Motor neuron (in vitro differentiated cells): ENCODE data around the gene SPI1. TPM values are rescaled to one million over a fixed set of nuclear protein-coding genes. Genes with fewer than 3 reads are reported as not detected.

Experiments
- ATAC-seq, 8 experiments: fragments of 200-7000 bp; cut with Tn5 transposase; replicated peaks in 6 of 8; 2 replicates each; pipeline ENCODE4 v1.8.0; 2021; ENCODE audit warnings: mild to moderate bottlenecking in 8 of 8, moderate library complexity in 8 of 8
- H3K27ac ChIP-seq, 2 donors: fragments of 250-450 bp; sonication (Bioruptor Pico); 2 replicates each; pipeline ENCODE4 v1.9.0; 2021; ENCODE audit warnings: antibody characterized with exemption in 2 of 2, mild to moderate bottlenecking in 2 of 2, moderate library complexity in 1 of 2
- H3K4me1 ChIP-seq, 2 donors: fragments of 250-450 bp; sonication (Bioruptor Pico); replicated peaks in 1 of 2; 2 replicates each; pipeline ENCODE4 v1.6.1; 2021; ENCODE audit warnings: antibody characterized with exemption in 2 of 2, mild to moderate bottlenecking in 2 of 2, moderate library complexity in 1 of 2
- H3K4me3 ChIP-seq, 5 donors: fragments of 250-450 bp; sonication (Bioruptor Pico); 2 replicates each; pipeline ENCODE4 v1.9.0; 2021; ENCODE audit warnings: antibody characterized with exemption in 5 of 5, mild to moderate bottlenecking in 5 of 5, moderate library complexity in 4 of 5
- WGBS, 10 experiments: fragments of 450-650 bp; shearing (Covaris generic); methylation state at CpG; one replicate each; pipeline ENCODE4 v1.0.0; 2022; 5-methylcytosine and 5-hydroxymethylcytosine counted together
- in situ Hi-C, 9 experiments: fragments of 400-800 bp; cut with MboI; loops; one replicate each; pipeline ENCODE4 v1.15.0; 2021; ENCODE audit warnings: low sequenced_read_pairs in 9 of 9, low pct_unique_long_range_greater_than_20kb in 2 of 9; ENCODE audit not compliant: unreplicated experiment in 9 of 9
- total RNA-seq, 8 experiments: library from RNA; unstranded; fragments of 300-600 nt; gene quantifications; 2 replicates each; pipeline versions ENCODE4 v1.2.3 to v1.2.4, GENCODE V29; 2022

The SPI1 gene
- total RNA-seq, 8 experiments from 2014 or later, result 0.18 to 0.85 (median 0.44) TPM; not detected in 2

DNA sequence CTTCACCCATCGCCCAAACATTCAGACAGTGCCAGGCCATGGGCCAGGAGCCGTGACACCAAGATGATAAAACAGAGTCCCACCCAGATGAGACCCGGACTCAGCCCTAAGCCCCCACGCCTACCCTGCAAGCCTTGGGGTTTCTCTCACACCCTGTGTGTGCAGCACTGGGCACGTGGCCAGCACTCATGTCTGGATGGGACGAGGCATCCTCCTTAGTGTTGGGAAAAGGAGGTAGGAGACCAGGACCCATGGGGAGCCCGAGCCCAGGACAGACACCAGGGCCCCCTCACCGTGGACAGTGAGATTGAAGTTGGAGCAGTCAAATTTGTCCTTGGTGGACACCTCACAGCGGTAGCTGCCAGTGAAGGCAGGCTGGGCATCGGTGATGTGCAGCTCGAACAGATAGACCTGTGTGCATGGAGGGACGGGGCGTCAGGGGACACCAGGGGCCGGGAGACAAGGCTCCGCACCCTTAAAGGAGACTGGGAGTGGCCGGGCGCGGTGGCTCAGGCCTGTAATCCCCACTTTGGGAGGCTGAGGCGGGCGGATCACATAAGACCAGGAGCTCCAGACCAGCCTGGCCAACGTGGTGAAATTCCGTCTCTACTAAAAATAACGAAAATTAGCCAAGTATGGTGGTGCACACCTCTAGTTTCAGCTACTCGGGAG, 30.1 kb downstream of the SPI1 start:
- 50 to 100% (median 86%) methylated on average over 1 to 6 of the region's 24 CpGs; no CpG with 5 or more reads in 7 of the 10 experiments for WGBS, 10 experiments

DNA sequence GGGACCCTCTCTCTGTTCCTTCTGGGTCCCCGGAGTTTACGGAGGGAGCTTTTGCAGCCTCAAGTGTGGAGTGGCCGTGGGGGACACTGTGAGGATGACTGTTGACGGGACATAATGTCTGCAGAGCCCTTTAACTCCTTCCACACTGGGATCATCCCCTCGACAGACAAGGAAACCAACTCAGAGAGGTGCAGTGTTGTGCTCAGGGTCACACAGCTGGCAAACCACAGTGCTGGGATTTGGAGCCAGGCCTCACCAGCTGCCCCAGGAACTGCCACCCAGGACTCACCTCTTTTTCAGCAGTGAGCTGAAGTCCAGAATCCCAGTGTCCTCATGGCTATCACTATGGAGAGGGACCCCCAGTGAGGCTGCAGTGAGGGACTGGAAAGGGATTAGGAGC, 31.2 kb downstream of the SPI1 start:
- ATAC-seq, result no peak
- Histone ChIP-seq H3K4me1 (peaks cover 5 to 6% of the 10 kb centered on the region in 2 donors), H3K4me3 (no peak overlapping the region), H3K27ac (no peak overlapping the region)
- in situ Hi-C loops, result no loop called here
- WGBS, 10 experiments, result 0 to 69% methylated on average over 1 to 4 of the region's 5 CpGs; no CpG with 5 or more reads in 8 of the 10 experiments

More for the DNA sequence above, 30.1 kb downstream of the SPI1 start:
- ATAC-seq, result no peak
- in situ Hi-C loops, result no loop called here
- Histone ChIP-seq H3K4me1 (peaks cover 5 to 6% of the 10 kb centered on the region in 2 donors), H3K27ac (no peak overlapping the region), H3K4me3 (no peak overlapping the region)

DNA sequence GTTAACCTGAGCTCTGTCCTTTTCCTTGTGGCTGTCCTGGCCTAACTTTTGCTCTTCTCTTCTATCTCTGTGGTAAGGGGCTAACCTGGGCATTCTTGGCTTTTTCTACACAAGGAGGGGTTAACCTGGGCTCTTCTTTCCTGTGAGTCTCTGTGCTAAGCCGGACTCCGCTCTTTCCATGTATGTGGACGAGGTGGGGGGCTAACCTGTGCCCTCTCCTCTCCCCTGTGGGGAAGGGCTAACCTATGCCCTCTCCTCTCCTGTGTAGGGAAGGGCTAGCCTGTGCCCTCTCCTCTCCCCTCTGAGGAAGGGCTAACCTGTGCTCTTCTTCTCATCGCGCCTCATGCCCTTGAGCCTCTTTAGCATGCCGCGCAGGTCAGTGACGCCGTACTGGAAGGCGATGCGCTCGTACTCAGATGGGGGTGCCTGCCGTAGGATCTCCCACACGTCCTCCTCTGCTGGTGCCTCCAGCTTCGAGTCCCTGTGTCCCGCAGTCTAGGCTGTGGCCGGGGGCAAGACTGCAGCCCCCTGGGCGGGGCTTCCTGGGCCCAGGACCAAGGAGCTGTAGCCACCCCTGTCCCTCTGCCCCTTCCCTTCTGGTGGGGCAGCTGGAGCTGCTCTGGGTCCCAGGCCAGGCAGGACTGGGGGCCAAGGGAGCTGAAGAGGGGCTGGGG, 32.3 kb downstream of the SPI1 start:
- WGBS, 10 experiments, result 76 to 100% (median 82%) methylated on average over 2 to 12 of the region's 18 CpGs; no CpG with 5 or more reads in 5 of the 10 experiments
- in situ Hi-C loops, result no loop called here
- no peak overlapping the region for H3K4me3 ChIP-seq
- H3K4me1 ChIP-seq, result peaks cover 6 to 11% of the 10 kb centered on the region in 2 donors
- no peak overlapping the region for H3K27ac ChIP-seq
- no peak for ATAC-seq

DNA sequence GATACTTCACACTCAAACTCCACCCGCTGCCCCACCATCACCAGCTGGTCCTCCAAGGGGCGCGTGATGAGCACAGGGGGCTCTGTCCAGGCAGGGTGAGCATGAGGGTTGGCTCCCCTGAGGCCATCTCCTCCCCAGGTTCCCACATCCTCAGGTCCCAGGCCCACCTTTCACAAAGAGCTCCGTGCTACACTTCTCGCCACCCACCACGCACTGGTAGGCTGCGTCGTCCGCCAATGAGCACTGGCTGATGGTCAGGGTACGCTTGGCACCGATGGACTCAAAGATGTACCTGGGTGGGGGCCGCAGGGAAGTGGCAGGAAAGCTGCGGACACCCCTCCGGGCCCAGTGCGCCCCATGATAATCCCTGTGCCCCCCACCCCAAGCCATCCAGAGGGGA, 35.5 kb downstream of the SPI1 start:
- H3K27ac ChIP-seq, result no peak overlapping the region
- WGBS, 10 experiments, result 73 to 100% (median 100%) methylated on average over 1 to 7 of the region's 15 CpGs; no CpG with 5 or more reads in 5 of the 10 experiments
- in situ Hi-C loops, result no loop called here
- ATAC-seq, result no peak
- no peak overlapping the region for H3K4me3 ChIP-seq
- peaks cover 0 to 6% of the 10 kb centered on the region in 2 donors for H3K4me1 ChIP-seq

DNA sequence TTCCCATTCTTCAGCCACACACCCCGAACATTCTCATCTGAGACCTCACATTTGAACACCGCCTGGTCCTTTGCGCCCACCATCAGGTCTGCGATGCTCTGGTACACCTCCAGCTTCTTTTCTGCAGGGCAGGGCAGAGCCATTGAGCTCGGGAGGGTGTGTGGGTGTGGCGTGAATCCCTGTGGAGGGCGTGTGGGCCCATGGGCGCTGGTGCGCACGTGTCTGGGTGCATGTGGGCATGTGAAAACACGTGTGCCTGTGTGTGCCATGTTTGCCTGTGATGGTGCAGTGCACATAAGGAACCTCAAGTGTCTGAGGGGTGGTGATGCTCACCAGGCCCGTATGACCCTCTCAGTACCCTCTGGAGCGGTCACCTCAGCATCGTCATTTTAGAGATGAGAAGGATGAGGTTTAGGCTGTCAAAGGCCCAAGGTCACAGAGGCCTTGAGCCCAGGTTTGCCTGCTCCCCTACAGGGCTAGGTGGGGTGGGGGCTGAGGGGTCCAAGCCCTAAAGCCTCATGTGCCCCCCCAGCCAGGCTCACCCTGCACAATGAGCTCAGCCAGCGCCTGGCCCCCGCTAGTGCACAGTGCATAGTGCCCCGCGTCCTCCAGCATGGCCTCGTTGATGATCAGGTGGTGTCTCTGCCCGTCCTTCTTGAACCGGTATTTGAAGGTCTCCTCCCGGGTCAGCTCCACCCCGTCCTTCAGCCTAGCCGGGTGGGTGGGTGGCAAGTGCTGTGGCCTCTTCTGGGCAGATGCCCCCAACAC, 36.1 kb downstream of the SPI1 start:
- Histone ChIP-seq H3K27ac (no peak overlapping the region), H3K4me3 (no peak overlapping the region), H3K4me1 (peaks cover 0 to 6% of the 10 kb centered on the region in 2 donors)
- in situ Hi-C loops, result no loop called here
- ATAC-seq, result no peak
- 70 to 100% (median 96%) methylated on average over 1 to 9 of the region's 24 CpGs; no CpG with 5 or more reads in 2 of the 10 experiments for WGBS, 10 experiments

DNA sequence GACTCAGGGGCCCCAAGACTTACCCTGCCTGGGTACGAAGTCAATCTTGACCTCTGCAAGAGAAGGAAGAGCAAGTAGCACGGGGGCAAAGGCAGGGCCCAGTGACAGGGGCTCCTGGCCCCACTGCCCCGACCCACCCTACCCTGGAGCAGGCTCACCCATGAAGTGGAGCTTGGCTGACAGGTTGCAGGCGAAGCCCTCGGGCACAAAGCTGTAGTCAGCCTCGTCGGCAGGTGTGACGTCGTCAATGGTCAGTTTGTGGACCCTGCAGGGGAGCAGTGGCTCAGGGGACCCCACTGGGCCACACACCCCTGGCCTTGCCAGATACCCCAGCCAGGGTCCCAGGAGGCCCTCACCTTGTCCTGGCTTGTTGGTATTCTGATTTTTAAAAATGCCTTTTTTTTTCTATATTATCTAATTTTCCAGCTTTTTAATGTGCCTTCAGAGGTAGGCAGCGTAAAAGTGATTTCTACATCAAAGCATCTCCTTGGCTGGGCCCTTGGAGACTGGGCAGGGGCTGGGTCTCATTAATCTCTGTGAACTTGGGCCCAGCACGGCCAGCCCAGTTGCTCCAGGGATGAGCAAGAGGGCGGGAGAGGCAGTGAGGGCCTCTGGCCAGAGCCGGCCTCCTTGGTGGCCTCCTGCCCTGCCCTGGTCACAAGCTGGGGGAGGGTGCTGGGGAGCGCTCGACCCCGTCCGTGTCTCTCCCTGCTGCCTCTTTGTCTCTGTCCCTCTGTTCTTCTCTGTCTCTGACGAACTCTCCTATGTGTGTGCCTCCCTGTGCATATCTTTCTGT, 37.2 kb downstream of the SPI1 start:
- H3K27ac ChIP-seq, result no peak overlapping the region
- H3K4me3 ChIP-seq, result no peak overlapping the region
- in situ Hi-C loops, result no loop called here
- peaks cover 0 to 6% of the 10 kb centered on the region in 2 donors for H3K4me1 ChIP-seq
- 6 to 75% (median 27%) methylated on average over 1 to 5 of the region's 18 CpGs for WGBS, 10 experiments
- peak in 7 of 8 experiments; percentile 65 to 91 (median 70) for ATAC-seq

DNA sequence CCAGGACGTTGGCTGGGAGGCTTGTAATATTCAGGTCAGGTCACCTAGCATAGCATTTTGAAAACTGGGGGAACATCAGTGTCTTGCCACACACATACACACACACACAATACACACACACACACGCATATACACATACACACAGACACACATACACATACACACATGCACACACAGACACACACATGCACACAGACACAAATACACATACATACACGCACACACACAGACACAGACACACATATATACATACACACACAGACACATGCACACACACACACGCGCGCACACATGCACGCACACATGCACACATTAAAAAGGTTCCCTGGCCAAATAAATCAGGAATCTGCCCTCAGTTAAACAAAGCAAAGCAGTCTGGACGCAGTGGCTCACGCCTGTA, 38.3 kb downstream of the SPI1 start:
- H3K27ac ChIP-seq, result no peak overlapping the region
- H3K4me3 ChIP-seq, result no peak overlapping the region
- 40 to 100% (median 80%) methylated on average over 1 to 8 of the region's 9 CpGs; no CpG with 5 or more reads in 5 of the 10 experiments for WGBS, 10 experiments
- no peak for ATAC-seq
- peaks cover 0 to 6% of the 10 kb centered on the region in 2 donors for H3K4me1 ChIP-seq
- in situ Hi-C loops, result no loop called here

DNA sequence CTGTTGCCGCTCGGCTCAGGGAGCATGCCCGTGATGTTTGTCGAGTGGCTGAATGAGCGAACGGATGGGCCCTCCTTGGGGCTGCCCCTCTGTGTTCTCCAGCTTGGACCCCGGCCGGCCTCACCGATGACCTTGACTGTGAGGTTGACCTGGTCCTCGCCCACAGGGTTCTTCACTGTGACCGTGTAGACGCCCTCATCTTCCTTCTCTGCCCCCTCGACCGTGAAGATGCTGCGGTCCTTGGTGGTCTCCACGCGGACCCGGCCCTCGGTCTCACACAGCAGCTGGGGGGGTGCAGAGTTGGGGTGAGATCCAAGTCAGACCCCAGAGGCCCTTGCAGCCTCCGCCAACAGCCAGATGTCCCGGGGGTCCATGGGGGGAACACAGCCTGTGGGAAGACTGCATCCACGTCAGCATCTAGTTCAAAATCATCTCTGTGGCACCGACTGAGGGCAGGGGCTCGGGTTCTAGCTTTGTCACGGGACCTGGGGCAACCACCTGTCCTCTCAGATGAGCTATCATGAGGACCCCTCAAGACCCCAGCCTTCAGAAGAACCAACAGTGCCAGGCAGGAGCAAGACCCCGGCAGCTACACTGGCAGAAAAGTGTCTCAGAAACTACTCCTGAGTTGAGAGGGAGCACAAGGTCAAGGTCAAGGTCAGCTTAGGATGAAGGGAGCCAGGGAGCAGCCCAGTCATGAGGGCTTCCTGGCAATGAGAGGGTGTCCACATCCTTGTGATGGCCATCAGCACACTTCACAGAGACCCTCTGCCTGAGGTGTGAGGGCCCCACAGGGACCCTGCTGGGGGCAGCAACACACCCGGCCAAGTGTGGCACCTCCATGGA, 39.7 kb downstream of the SPI1 start:
- 52 to 90% (median 71%) methylated on average over 1 to 10 of the region's 27 CpGs; no CpG with 5 or more reads in 3 of the 10 experiments for WGBS, 10 experiments
- Histone ChIP-seq H3K27ac (no peak overlapping the region), H3K4me3 (no peak overlapping the region), H3K4me1 (peaks cover 0 to 6% of the 10 kb centered on the region in 2 donors)
- in situ Hi-C loops, result no loop called here
- ATAC-seq, result no peak

DNA sequence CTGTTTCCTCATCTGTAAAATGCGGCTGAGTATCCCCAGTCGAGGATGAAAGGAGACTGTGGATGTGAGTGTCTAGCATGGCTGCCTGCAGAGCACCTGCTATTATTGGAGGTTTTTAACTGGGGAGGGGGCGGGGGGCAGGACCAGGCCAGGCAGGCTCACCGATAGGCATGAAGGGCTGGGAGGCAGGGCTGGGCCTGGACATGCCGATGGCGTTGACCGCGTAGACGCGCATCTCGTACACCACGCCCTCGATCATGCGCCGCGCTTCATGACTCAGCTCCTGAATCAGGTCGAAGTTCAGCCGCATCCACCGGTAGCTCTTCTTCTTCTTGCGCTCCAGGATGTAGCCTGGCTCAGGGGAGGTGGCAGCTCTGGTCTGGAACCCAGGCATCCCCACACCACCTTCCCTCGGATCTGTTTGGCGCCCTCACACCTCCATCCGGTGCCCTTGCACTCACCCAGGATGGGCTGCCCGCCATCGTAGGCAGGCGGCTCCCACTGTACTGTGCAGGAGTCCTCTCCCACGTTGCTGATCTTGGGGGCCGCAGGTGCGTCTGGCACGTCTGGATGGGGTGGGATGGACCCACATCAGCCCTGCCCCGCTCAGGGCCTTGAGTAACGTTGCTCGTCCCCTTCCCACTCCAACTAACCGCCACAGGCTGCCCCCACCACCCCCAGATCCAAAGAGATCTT, 41.0 kb downstream of the SPI1 start:
- no peak overlapping the region for H3K27ac ChIP-seq
- H3K4me3 ChIP-seq, result no peak overlapping the region
- in situ Hi-C loops, result no loop called here
- H3K4me1 ChIP-seq, result peaks cover 0 to 6% of the 10 kb centered on the region in 2 donors
- 50 to 100% (median 64%) methylated on average over 1 to 4 of the region's 34 CpGs; no CpG with 5 or more reads in 6 of the 10 experiments for WGBS, 10 experiments
- peak in 1 of 8 experiments; percentile 72 for ATAC-seq

DNA sequence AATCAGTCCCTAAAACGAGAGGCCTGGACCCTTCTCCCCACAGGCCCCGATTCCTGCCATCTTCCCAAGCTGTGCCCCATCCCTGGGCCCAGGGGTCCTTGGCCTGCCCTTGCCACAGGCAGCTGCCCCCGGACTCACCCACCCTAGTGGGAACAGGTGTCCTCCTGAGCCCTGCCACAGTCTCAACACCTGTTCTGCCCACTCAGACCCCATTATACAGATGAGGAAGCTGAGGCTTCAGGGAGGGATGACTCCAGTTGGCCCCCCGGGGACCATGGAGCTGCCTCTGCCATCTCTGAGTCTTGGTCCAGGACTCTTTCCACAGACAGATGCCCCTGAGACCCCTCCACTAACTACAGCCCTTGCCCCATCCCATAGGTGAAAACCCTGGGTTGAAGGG, 41.8 kb downstream of the SPI1 start:
- no peak for ATAC-seq
- Histone ChIP-seq H3K27ac (no peak overlapping the region), H3K4me3 (no peak overlapping the region), H3K4me1 (peaks cover 0 to 5% of the 10 kb centered on the region in 2 donors)
- WGBS, 10 experiments, result 40 to 100% (median 100%) methylated on average over 1 to 2 of the region's 4 CpGs; no CpG with 5 or more reads in 5 of the 10 experiments
- in situ Hi-C loops, result no loop called here

DNA sequence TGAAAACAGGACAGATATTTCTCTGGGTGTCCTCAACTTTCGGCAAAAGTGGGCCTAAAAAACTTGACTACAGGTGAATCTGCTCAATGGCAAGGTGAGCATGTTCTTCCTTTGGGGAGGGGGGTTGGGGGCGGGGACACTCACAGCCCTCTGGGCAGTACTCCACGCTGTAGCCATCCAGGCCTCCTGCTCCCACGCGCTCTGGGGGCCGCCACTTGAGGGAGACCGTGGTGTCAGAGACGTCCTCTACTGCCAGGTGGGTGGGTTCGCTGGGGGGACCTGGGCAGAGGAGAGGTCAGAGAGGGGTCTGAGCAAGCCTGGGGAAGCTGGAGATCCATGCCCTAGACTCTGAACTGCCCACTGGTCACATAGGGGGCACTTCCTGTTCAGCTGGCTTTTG, 42.6 kb downstream of the SPI1 start:
- ATAC-seq, result no peak
- in situ Hi-C loops, result no loop called here
- Histone ChIP-seq H3K4me3 (no peak overlapping the region), H3K4me1 (no peaks in the 10 kb centered on the region), H3K27ac (no peak overlapping the region)
- 86 to 100% (median 100%) methylated on average over 1 to 2 of the region's 9 CpGs; no CpG with 5 or more reads in 7 of the 10 experiments for WGBS, 10 experiments
